Smooth muscle cell (in vitro differentiated cells): ENCODE results near the gene METTL8. TPM values are rescaled to one million over a fixed set of nuclear protein-coding genes. Genes with fewer than 3 reads are reported as not detected.
A peak's percentile ranks its signal among the peaks of the same experiment; 100 is the strongest.
"Not testable (repeated sequence)": the region's sequence is repeated elsewhere in the genome, so short reads cannot be mapped to it uniquely, and the experiment has no call there.

ENCODE experiments used
- DNase-seq: peaks from one replicate; lab custom pipeline; 2025; ENCODE audit not compliant: unreplicated experiment; lab: John Stamatoyannopoulos, UW
- H2AFZ ChIP-seq: fragments of 200-600 bp; sonication (generic); 2 replicates; pipeline ENCODE4 v1.6.0; 2016; ENCODE audit warnings: antibody characterized with exemption, low read depth, mild to moderate bottlenecking
- H3F3A ChIP-seq: fragments of 200-600 bp; sonication (generic); 2 replicates; pipeline ENCODE4 v1.6.0; 2017; ENCODE audit warnings: antibody characterized with exemption, low read depth
- H3K27ac ChIP-seq: fragments of 200-600 bp; sonication (generic); 2 replicates; pipeline ENCODE4 v1.5.1; 2016; ENCODE audit warnings: low read depth, mild to moderate bottlenecking
- H3K27me3 ChIP-seq: fragments of 200-600 bp; sonication (generic); 2 replicates; pipeline ENCODE4 v1.6.1; 2016; ENCODE audit warnings: low read depth, mild to moderate bottlenecking
- H3K36me3 ChIP-seq: fragments of 200-600 bp; sonication (generic); 2 replicates; pipeline ENCODE4 v1.5.1; 2016; ENCODE audit warnings: low read depth
- H3K4me1 ChIP-seq: fragments of 200-600 bp; sonication (generic); 2 replicates; pipeline ENCODE4 v1.5.1; 2016; ENCODE audit warnings: low read depth
- H3K4me2 ChIP-seq: fragments of 200-600 bp; sonication (generic); 2 replicates; pipeline ENCODE4 v1.6.0; 2016; ENCODE audit warnings: mild to moderate bottlenecking
- H3K4me3 ChIP-seq: fragments of 200-600 bp; sonication (generic); 2 replicates; pipeline ENCODE4 v1.5.1; 2016; ENCODE audit warnings: mild to moderate bottlenecking
- H3K79me2 ChIP-seq: fragments of 200-600 bp; sonication (generic); 2 replicates; pipeline ENCODE4 v1.6.0; 2016; ENCODE audit warnings: low read depth, mild to moderate bottlenecking
- H3K9ac ChIP-seq: fragments of 200-600 bp; sonication (generic); 2 replicates; pipeline ENCODE4 v1.6.0; 2016; ENCODE audit warnings: low read depth
- H3K9me3 ChIP-seq: fragments of 200-600 bp; sonication (generic); replicated peaks from 2 replicates; pipeline ENCODE4 v1.5.1; 2016; ENCODE audit warnings: low read depth
- H4K20me1 ChIP-seq: fragments of 200-600 bp; sonication (generic); 2 replicates; pipeline ENCODE4 v1.6.0; 2016; ENCODE audit warnings: low read depth
- CTCF ChIP-seq: fragments of 200-600 bp; sonication (generic); IDR thresholded peaks from 2 replicates; pipeline ENCODE4 v1.5.1; 2017; ENCODE audit warnings: borderline replicate concordance, mild to moderate bottlenecking, antibody characterized with exemption; ENCODE audit not compliant: insufficient read depth, poor library complexity, severe bottlenecking
- WGBS: methylation state at CpG from one replicate; pipeline ENCODE4 v1.1.7; 2016; ENCODE audit warnings: low lambda C conversion rate; 5-methylcytosine and 5-hydroxymethylcytosine counted together
- polyA plus RNA-seq: library from polyadenylated mRNA; unstranded; fragments of >200 nt; fragmentation: Nextera tagmentation; extraction: Ambion mirVana; gene quantifications from 2 replicates; pipeline ENCODE4 v1.2.1, GENCODE V29; 2016
- total RNA-seq: library from RNA; depleted of rRNA; stranded (reverse); fragments of >200 nt; gene quantifications from 2 replicates; pipeline ENCODE4 v1.2.3, GENCODE V29; 2014

METTL8 gene
- total and polyA plus RNA-seq, 2 experiments from 2014 or later: 14.5 to 26.8 TPM

GRCh38 chr2:171431677-171432167 is 2.1 kb downstream of the METTL8 start:
- Histone ChIP-seq H3F3A (peaks cover 5% of the 10 kb centered on the region), H3K4me3 (no peak overlapping the region), H2AFZ (no peak overlapping the region), H4K20me1 (no peaks in the 10 kb centered on the region), H3K36me3 (no peaks in the 10 kb centered on the region), H3K9ac (no peak overlapping the region), H3K9me3 (no peaks in the 10 kb centered on the region), H3K4me1 (peaks cover 34% of the 10 kb centered on the region), H3K4me2 (no peak overlapping the region), H3K27ac (peak overlapping the region; percentile 87), H3K27me3 (no peaks in the 10 kb centered on the region), H3K79me2 (peaks cover 64% of the 10 kb centered on the region)
- no peak for TF ChIP-seq CTCF
- DNase-seq: no peak
- 93% methylated on average over 9 of the region's 9 CpGs for whole genome bisulfite sequencing

GRCh38 chr2:171430516-171431410 is 3.0 kb downstream of the METTL8 start:
- no peaks in the 10 kb centered on the region for H3K27me3 ChIP-seq
- H2AFZ ChIP-seq: no peak overlapping the region
- TF ChIP-seq CTCF: no peak
- no peak for DNase-seq
- H3K36me3 ChIP-seq: no peaks in the 10 kb centered on the region
- H3F3A ChIP-seq: peaks cover 5% of the 10 kb centered on the region
- H4K20me1 ChIP-seq: no peaks in the 10 kb centered on the region
- H3K79me2 ChIP-seq: peaks cover 74% of the 10 kb centered on the region
- no peak overlapping the region for H3K4me3 ChIP-seq
- H3K9me3 ChIP-seq: no peaks in the 10 kb centered on the region
- peak overlapping the region; percentile 17 for H3K4me2 ChIP-seq
- WGBS: 79% methylated on average over 7 of the region's 7 CpGs
- H3K27ac ChIP-seq: peak overlapping the region; percentile 54
- no peak overlapping the region for H3K9ac ChIP-seq
- H3K4me1 ChIP-seq: peaks cover 34% of the 10 kb centered on the region

GRCh38 chr2:171422710-171423495 is 10.9 kb downstream of the METTL8 start:
- not testable (repeated sequence) for H3K4me3 ChIP-seq, H3K4me1 ChIP-seq, H3K4me2 ChIP-seq, H3K9ac ChIP-seq, H4K20me1 ChIP-seq, H3F3A ChIP-seq, H3K36me3 ChIP-seq, H3K27me3 ChIP-seq, H2AFZ ChIP-seq, H3K9me3 ChIP-seq, DNase-seq, H3K27ac ChIP-seq
- 99% methylated on average over 2 of the region's 2 CpGs for WGBS
- H3K79me2 ChIP-seq: peaks cover 42% of the 10 kb centered on the region
